HG02610 (cell line): ENCODE data around the gene TIMM17B.
"Not testable (repeated sequence)": the region's sequence is repeated elsewhere in the genome, so short reads cannot be mapped to it uniquely, and the experiment has no call there.

ENCODE experiments used
- ATAC-seq: cut with Tn5 transposase; IDR thresholded peaks from one replicate; pipeline ENCODE4 v1.9.1; 2021; ENCODE audit warnings: mild to moderate bottlenecking, moderate library complexity; ENCODE audit not compliant: unreplicated experiment

The TIMM17B gene

GRCh38 chrX:48897157-48897624 lies 377 bp downstream of the TIMM17B start:
- peak; percentile 13 for ATAC-seq

- no peak for ATAC-seq
Measured at GRCh38 chrX:48896611-48897011, 957 bp downstream of the TIMM17B start.

GRCh38 chrX:48894891-48895290 lies 2.7 kb downstream of the TIMM17B start:
- ATAC-seq, result no peak

GRCh38 chrX:48893556-48894348 lies 3.8 kb downstream of the TIMM17B start:
- no peak for ATAC-seq

GRCh38 chrX:48892896-48893295 lies 4.7 kb downstream of the TIMM17B start:
- ATAC-seq, result no peak

GRCh38 chrX:48891402-48892288 lies 5.9 kb downstream of the TIMM17B start:
- peak; percentile 81 for ATAC-seq

GRCh38 chrX:48890934-48891401 lies 6.6 kb downstream of the TIMM17B start:
- peak; percentile 44 for ATAC-seq

GRCh38 chrX:48890296-48890925 lies 7.2 kb downstream of the TIMM17B start:
- no peak for ATAC-seq

GRCh38 chrX:48886586-48886985 lies 11.0 kb downstream of the TIMM17B start:
- ATAC-seq, result not testable (repeated sequence)

GRCh38 chrX:48883729-48884128 lies 13.8 kb downstream of the TIMM17B start:
- no peak for ATAC-seq

- ATAC-seq, result not testable (repeated sequence)
Measured at GRCh38 chrX:48876944-48877343, 20.6 kb downstream of the TIMM17B start.

GRCh38 chrX:48872017-48872416 lies 25.6 kb downstream of the TIMM17B start:
- not testable (repeated sequence) for ATAC-seq

- ATAC-seq, result no peak
Measured at GRCh38 chrX:48864210-48864609, 33.4 kb downstream of the TIMM17B start.

GRCh38 chrX:48854898-48855297 lies 42.7 kb downstream of the TIMM17B start:
- ATAC-seq, result no peak

GRCh38 chrX:48854121-48854804 lies 43.3 kb downstream of the TIMM17B start:
- ATAC-seq, result not testable (repeated sequence)

- ATAC-seq, result not testable (repeated sequence)
Measured at GRCh38 chrX:48853494-48853893, 44.1 kb downstream of the TIMM17B start.

- ATAC-seq, result no peak
Measured at GRCh38 chrX:48852857-48853256, 44.7 kb downstream of the TIMM17B start.

GRCh38 chrX:48848847-48849246 lies 48.7 kb downstream of the TIMM17B start:
- no peak for ATAC-seq
